ENCODE measurements around the gene NPR3.

Gene NPR3

GRCh38 chr5:32771037-32771436, 59.9 kb downstream of the NPR3 start:
- TF ChIP-seq CTCF (IDR thresholded peaks at IDR 0.05; ENCODE audit: insufficient read depth, low read depth, low read length, missing control alignments) = no peak
- no peak overlapping the region for H3K4me3 ChIP-seq (ENCODE audit: low read length)
- DNase-seq (ENCODE audit: low read depth) = no peak

GRCh38 chr5:32773944-32774343, 62.8 kb downstream of the NPR3 start:
- peak; percentile 24 for DNase-seq (ENCODE audit: low read depth)
- H3K4me3 ChIP-seq (ENCODE audit: low read length) = no peak overlapping the region
- no peak for TF ChIP-seq CTCF (IDR thresholded peaks at IDR 0.05; ENCODE audit: insufficient read depth, low read depth, low read length, missing control alignments)

- DNase-seq (ENCODE audit: low read depth) = no peak
- no peak overlapping the region for H3K4me3 ChIP-seq (ENCODE audit: low read length)
- TF ChIP-seq CTCF (IDR thresholded peaks at IDR 0.05; ENCODE audit: insufficient read depth, low read depth, low read length, missing control alignments) = no peak
Measured at GRCh38 chr5:32776200-32776599, 65.1 kb downstream of the NPR3 start.

GRCh38 chr5:32777222-32777621, 66.1 kb downstream of the NPR3 start:
- TF ChIP-seq CTCF (IDR thresholded peaks at IDR 0.05; ENCODE audit: insufficient read depth, low read depth, low read length, missing control alignments) = no peak
- no peak for DNase-seq (ENCODE audit: low read depth)
- no peak overlapping the region for H3K4me3 ChIP-seq (ENCODE audit: low read length)

- no peak for TF ChIP-seq CTCF (IDR thresholded peaks at IDR 0.05; ENCODE audit: insufficient read depth, low read depth, low read length, missing control alignments)
- DNase-seq (ENCODE audit: low read depth) = no peak
- no peak overlapping the region for H3K4me3 ChIP-seq (ENCODE audit: low read length)
Measured at GRCh38 chr5:32777733-32778132, 66.6 kb downstream of the NPR3 start.

DNA sequence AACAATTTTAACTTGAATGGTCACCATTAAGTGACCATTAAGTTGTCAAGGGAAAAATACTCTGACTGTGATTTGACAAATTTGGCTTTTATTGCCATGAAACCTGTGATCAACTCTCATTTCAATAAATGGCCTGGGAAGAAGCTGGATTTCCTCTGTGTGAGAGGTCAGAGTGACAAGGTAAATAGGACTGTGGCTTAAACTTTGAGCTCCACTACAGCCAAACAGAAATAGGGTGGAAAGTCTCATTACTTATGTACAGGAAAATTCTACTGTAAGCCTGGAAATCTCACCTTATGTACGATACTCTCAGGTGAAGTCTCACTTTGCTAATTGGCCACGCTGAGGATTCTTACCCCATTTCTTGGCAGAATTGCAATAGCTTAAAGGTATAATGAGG, 67.3 kb downstream of the NPR3 start:
- TF ChIP-seq CTCF (IDR thresholded peaks at IDR 0.05; ENCODE audit: insufficient read depth, low read depth, low read length, missing control alignments) = no peak
- no peak for DNase-seq (ENCODE audit: low read depth)
- no peak overlapping the region for H3K4me3 ChIP-seq (ENCODE audit: low read length)

DNA sequence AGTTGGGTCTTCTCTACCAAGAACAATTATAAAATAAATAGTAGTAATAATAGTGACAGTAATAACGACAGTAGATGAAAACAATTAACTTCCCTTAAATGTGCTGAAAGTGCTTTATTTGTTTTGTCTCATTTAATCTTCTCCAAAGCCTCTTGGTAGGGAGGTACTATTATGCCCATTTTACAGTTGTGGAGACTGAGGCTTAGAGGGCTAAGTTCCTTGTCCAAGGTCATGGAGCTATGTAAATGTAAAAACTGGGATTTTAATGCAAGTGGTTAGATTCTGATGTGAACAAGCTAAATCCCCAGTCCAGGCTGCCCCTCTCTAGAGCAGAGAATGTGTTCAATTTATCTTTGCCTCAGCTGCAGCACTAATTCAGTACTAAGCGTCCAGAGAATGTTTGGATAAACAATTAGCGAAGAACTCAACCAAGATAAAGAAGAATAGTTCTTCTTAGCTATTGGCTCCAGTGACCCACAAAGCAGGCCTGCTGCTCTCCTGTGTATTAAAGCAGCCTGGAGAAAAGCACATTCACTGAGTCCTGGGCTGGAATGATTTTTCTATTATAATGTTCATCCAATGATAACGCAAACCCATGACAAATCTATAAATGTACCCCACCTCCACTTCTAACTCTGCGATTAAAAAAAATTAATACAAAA, 68.8 kb downstream of the NPR3 start:
- TF ChIP-seq CTCF (IDR thresholded peaks at IDR 0.05; ENCODE audit: insufficient read depth, low read depth, low read length, missing control alignments) = no peak
- no peak overlapping the region for H3K4me3 ChIP-seq (ENCODE audit: low read length)
- no peak for DNase-seq (ENCODE audit: low read depth)
